Thyroid gland (tissue), 4 donors: ENCODE measurements around the gene OR1N1.

Experiments used
- POLR2A ChIP-seq, 2 donors: fragments of 450-650 bp; IDR thresholded peaks; one replicate each; pipeline ENCODE4 v1.6.1; 2017; ENCODE audit warnings: antibody characterized with exemption in 2 of 2, mild to moderate bottlenecking in 2 of 2, moderate library complexity in 1 of 2
- TF ChIP-seq, protein P1 (sequence below), 6 experiments: fragments of 200-600 bp in 3 of 6; fragments of 450-650 bp in 3 of 6; sonication (generic) in 3 of 6; IDR thresholded peaks; one replicate each; pipeline ENCODE4 v1.5.1; 2016 to 2019; ENCODE audit warnings: antibody characterized with exemption in 6 of 6, mild to moderate bottlenecking in 2 of 6, inconsistent platforms in 1 of 6, moderate library complexity in 1 of 6

DNA sequence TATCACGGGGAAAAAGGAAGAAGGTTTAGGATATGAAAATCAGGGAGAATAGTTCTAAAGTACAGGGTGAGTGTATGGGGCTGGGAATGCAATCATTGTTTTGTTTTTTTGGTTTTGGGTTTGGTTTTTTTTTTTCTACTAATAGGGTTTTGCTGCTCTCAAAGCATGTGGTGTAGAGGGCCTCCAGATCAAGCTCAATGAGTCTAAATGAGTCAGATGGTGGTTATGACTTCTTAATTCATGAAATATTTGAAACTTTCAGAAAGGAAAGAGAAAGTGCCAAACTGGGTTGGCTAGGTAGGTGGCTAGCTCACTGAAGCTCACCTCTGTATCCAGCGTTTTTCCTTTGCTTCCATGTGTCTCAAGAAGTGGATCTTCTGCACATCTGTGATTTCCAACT lies 45.4 kb upstream of the OR1N1 start:
- TF ChIP-seq, protein P1, sequence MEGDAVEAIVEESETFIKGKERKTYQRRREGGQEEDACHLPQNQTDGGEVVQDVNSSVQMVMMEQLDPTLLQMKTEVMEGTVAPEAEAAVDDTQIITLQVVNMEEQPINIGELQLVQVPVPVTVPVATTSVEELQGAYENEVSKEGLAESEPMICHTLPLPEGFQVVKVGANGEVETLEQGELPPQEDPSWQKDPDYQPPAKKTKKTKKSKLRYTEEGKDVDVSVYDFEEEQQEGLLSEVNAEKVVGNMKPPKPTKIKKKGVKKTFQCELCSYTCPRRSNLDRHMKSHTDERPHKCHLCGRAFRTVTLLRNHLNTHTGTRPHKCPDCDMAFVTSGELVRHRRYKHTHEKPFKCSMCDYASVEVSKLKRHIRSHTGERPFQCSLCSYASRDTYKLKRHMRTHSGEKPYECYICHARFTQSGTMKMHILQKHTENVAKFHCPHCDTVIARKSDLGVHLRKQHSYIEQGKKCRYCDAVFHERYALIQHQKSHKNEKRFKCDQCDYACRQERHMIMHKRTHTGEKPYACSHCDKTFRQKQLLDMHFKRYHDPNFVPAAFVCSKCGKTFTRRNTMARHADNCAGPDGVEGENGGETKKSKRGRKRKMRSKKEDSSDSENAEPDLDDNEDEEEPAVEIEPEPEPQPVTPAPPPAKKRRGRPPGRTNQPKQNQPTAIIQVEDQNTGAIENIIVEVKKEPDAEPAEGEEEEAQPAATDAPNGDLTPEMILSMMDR (IDR thresholded peaks at IDR 0.05): no peak
- no peak for TF ChIP-seq POLR2A (IDR thresholded peaks at IDR 0.05)
